Ishikawa (cell line): ENCODE results near the gene FRS3.

Experiments
- CEBPB ChIP-seq: IDR thresholded peaks from 2 replicates; pipeline ENCODE4 v1.6.1; 2012
- CREB1 ChIP-seq: IDR thresholded peaks from 2 replicates; pipeline ENCODE4 v1.6.1; 2012; ENCODE audit warnings: low read depth
- EGR1 ChIP-seq: IDR thresholded peaks from 2 replicates; pipeline ENCODE4 v1.6.1; 2012
- EP300 ChIP-seq: IDR thresholded peaks from 2 replicates; pipeline ENCODE4 v1.6.1; 2012; ENCODE audit warnings: borderline replicate concordance
- FOXM1 ChIP-seq: IDR thresholded peaks from 2 replicates; pipeline ENCODE4 v1.6.1; 2012; ENCODE audit warnings: low read depth, borderline replicate concordance
- NFIC ChIP-seq: IDR thresholded peaks from 2 replicates; pipeline ENCODE4 v1.6.1; 2012
- RAD21 ChIP-seq: IDR thresholded peaks from 2 replicates; pipeline ENCODE4 v1.6.1; 2012; ENCODE audit warnings: low read depth
- TAF1 ChIP-seq: IDR thresholded peaks from 2 replicates; pipeline ENCODE4 v1.6.1; 2012; ENCODE audit warnings: low read depth, mild to moderate bottlenecking
- TCF12 ChIP-seq: IDR thresholded peaks from 2 replicates; pipeline ENCODE4 v1.6.1; 2012; ENCODE audit warnings: low read depth
- TEAD4 ChIP-seq: IDR thresholded peaks from 2 replicates; pipeline ENCODE4 v1.6.1; 2012
- YY1 ChIP-seq: IDR thresholded peaks from 2 replicates; pipeline ENCODE4 v1.6.1; 2012; ENCODE audit warnings: low read depth
- ZBTB7A ChIP-seq: IDR thresholded peaks from 2 replicates; pipeline ENCODE4 v1.6.1; 2012; ENCODE audit warnings: low read depth
- TF ChIP-seq, protein P1 (sequence below): IDR thresholded peaks from 2 replicates; pipeline ENCODE4 v1.6.1; 2012
- TF ChIP-seq, protein P2 (sequence below): IDR thresholded peaks from 2 replicates; pipeline ENCODE4 v1.6.1; 2012; ENCODE audit warnings: low read depth, mild to moderate bottlenecking
- TF ChIP-seq, protein P3 (sequence below): IDR thresholded peaks from 2 replicates; pipeline ENCODE4 v1.6.1; 2012

The FRS3 gene

DNA sequence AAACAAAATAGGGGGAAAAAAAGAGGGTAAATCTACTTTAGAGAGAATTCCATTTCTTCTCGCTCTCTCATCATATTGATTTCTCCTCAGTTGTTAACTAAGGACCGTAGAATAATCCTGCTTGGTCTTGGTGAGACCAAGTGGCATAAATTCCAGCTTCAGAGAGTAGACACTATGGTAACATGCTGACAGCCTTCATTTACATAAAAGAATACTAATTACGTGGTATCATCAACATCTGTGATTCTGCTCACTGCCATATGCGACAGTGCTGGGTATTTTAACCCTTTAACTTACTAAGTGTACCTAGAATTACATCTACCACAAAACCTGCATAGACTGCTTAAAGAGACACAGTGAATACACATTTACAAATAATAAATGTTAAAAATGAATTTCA is 34.9 kb upstream of the FRS3 start:
- TF ChIP-seq EP300 (no peak), RAD21 (no peak), TAF1 (no peak), NFIC (no peak), TEAD4 (no peak), CREB1 (no peak), YY1 (no peak), TCF12 (no peak), ZBTB7A (no peak), FOXM1 (no peak), CEBPB (no peak), EGR1 (no peak)
- TF ChIP-seq, protein P1, sequence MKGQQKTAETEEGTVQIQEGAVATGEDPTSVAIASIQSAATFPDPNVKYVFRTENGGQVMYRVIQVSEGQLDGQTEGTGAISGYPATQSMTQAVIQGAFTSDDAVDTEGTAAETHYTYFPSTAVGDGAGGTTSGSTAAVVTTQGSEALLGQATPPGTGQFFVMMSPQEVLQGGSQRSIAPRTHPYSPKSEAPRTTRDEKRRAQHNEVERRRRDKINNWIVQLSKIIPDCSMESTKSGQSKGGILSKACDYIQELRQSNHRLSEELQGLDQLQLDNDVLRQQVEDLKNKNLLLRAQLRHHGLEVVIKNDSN: no peak
- TF ChIP-seq, protein P2, sequence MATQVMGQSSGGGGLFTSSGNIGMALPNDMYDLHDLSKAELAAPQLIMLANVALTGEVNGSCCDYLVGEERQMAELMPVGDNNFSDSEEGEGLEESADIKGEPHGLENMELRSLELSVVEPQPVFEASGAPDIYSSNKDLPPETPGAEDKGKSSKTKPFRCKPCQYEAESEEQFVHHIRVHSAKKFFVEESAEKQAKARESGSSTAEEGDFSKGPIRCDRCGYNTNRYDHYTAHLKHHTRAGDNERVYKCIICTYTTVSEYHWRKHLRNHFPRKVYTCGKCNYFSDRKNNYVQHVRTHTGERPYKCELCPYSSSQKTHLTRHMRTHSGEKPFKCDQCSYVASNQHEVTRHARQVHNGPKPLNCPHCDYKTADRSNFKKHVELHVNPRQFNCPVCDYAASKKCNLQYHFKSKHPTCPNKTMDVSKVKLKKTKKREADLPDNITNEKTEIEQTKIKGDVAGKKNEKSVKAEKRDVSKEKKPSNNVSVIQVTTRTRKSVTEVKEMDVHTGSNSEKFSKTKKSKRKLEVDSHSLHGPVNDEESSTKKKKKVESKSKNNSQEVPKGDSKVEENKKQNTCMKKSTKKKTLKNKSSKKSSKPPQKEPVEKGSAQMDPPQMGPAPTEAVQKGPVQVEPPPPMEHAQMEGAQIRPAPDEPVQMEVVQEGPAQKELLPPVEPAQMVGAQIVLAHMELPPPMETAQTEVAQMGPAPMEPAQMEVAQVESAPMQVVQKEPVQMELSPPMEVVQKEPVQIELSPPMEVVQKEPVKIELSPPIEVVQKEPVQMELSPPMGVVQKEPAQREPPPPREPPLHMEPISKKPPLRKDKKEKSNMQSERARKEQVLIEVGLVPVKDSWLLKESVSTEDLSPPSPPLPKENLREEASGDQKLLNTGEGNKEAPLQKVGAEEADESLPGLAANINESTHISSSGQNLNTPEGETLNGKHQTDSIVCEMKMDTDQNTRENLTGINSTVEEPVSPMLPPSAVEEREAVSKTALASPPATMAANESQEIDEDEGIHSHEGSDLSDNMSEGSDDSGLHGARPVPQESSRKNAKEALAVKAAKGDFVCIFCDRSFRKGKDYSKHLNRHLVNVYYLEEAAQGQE: no peak
- TF ChIP-seq, protein P3, sequence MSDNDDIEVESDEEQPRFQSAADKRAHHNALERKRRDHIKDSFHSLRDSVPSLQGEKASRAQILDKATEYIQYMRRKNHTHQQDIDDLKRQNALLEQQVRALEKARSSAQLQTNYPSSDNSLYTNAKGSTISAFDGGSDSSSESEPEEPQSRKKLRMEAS: no peak

GRCh38 chr6:41813956-41814355 is 34.3 kb upstream of the FRS3 start:
- TF ChIP-seq CEBPB (no peak), EGR1 (no peak), EP300 (no peak), YY1 (no peak), ZBTB7A (no peak), TEAD4 (no peak), FOXM1 (no peak), RAD21 (no peak), CREB1 (no peak), TCF12 (no peak), TAF1 (no peak)
- TF ChIP-seq, protein P2: no peak
- TF ChIP-seq, protein P1: no peak

- TF ChIP-seq ZBTB7A (no peak), FOXM1 (no peak), NFIC (no peak), EP300 (no peak), RAD21 (no peak), EGR1 (no peak)
- TF ChIP-seq, protein P1: no peak
These were observed 33.8 kb upstream of the FRS3 start for GRCh38 chr6:41813469-41813868.

DNA sequence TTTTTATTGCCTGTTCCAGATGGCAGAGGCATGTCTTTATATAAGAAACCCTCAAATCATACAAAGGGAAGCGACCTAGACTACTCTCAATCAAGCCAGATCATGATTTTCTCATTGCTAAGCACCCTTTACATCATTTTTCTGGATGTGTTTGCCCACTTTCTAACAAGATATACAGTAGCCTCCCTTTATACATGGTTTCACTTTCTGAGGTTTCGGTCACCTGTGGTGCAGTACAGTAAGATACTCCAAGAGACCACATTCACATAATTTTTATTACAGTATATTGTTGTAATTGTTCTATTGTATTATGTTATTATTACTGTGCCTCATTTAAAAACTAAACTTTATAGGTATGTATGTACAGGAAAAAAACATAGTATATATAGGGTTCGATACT is 31.4 kb upstream of the FRS3 start:
- TF ChIP-seq FOXM1: no peak
- no peak for TF ChIP-seq NFIC
- TF ChIP-seq EGR1: no peak
- TF ChIP-seq, protein P1: no peak
- TF ChIP-seq EP300: no peak
- TF ChIP-seq YY1: no peak
- no peak for TF ChIP-seq TCF12
- no peak for TF ChIP-seq CEBPB

GRCh38 chr6:41805830-41806774 is 26.4 kb upstream of the FRS3 start:
- TF ChIP-seq FOXM1: no peak
